GM18861 (cell line): ENCODE results near the gene PRR5L.
"Not testable (repeated sequence)": the region's sequence is repeated elsewhere in the genome, so short reads cannot be mapped to it uniquely, and the experiment has no call there.

ENCODE experiments used
- ATAC-seq: cut with Tn5 transposase; IDR thresholded peaks from one replicate; pipeline ENCODE4 v1.9.1; 2021; ENCODE audit not compliant: unreplicated experiment

The PRR5L gene

GRCh38 chr11:36280531-36280930 is 15.6 kb upstream of the PRR5L start:
- no peak for ATAC-seq

- ATAC-seq = no peak
Measured at GRCh38 chr11:36281850-36282249, 14.2 kb upstream of the PRR5L start.

GRCh38 chr11:36282926-36283325 is 13.2 kb upstream of the PRR5L start:
- no peak for ATAC-seq

- ATAC-seq = no peak
Measured at GRCh38 chr11:36288442-36289225, 7.5 kb upstream of the PRR5L start.

- peak; percentile 96 for ATAC-seq
Measured at GRCh38 chr11:36289226-36289852, 6.7 kb upstream of the PRR5L start, which contains the start of gene COMMD9. Gene COMMD9, minus strand, starts transcription at chr11:36289424. Its CDS starts 12 bp downstream, at chr11:36289412.

GRCh38 chr11:36292311-36292722 is 3.8 kb upstream of the PRR5L start:
- ATAC-seq = peak; percentile 42

GRCh38 chr11:36296884-36297543 is 926 bp downstream of the PRR5L start:
- ATAC-seq = no peak

GRCh38 chr11:36300650-36301049 is 4.6 kb downstream of the PRR5L start:
- ATAC-seq = no peak

GRCh38 chr11:36304351-36304750 is 8.3 kb downstream of the PRR5L start:
- no peak for ATAC-seq

GRCh38 chr11:36305047-36305446 is 9.0 kb downstream of the PRR5L start:
- no peak for ATAC-seq

- no peak for ATAC-seq
Measured at GRCh38 chr11:36306888-36307287, 10.8 kb downstream of the PRR5L start.

GRCh38 chr11:36308577-36308976 is 12.5 kb downstream of the PRR5L start:
- ATAC-seq = no peak

GRCh38 chr11:36309779-36310178 is 13.7 kb downstream of the PRR5L start:
- no peak for ATAC-seq

- ATAC-seq = no peak
Measured at GRCh38 chr11:36311926-36312595, 16.0 kb downstream of the PRR5L start.

- no peak for ATAC-seq
Measured at GRCh38 chr11:36312611-36313472, 16.8 kb downstream of the PRR5L start.

GRCh38 chr11:36313750-36314433 is 17.8 kb downstream of the PRR5L start:
- peak; percentile 79 for ATAC-seq

- no peak for ATAC-seq
Measured at GRCh38 chr11:36314434-36314767, 18.3 kb downstream of the PRR5L start.

GRCh38 chr11:36316049-36316448 is 20.0 kb downstream of the PRR5L start:
- no peak for ATAC-seq

GRCh38 chr11:36317992-36318391 is 21.9 kb downstream of the PRR5L start:
- ATAC-seq = no peak

- not testable (repeated sequence) for ATAC-seq
Measured at GRCh38 chr11:36324956-36325355, 28.9 kb downstream of the PRR5L start.
